Measurements from ENCODE around the gene PHACTR3.
A peak's percentile ranks its signal among the peaks of the same experiment; 100 is the strongest.

Gene PHACTR3

DNA sequence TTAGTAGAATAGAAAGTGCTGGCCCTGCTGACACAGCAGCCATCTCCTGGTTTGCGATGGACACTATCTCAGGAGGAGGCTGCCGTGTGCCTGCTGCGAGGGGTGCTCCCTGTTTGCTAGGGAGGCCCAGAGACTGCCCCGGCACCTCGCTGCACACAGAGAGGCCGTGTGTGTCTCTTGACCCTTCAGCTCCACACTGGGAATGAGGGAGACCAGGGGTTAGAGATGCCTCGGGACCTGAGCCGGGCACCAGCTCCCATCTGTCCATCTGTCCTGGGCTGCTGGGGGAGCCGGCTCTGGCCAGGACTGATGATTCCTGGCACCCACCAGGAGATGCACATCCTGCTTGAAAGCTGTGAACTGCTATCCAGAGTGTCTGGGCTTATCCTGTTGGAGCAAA lies 18.2 kb downstream of the PHACTR3 start:
- DNase-seq, result no peak

DNA sequence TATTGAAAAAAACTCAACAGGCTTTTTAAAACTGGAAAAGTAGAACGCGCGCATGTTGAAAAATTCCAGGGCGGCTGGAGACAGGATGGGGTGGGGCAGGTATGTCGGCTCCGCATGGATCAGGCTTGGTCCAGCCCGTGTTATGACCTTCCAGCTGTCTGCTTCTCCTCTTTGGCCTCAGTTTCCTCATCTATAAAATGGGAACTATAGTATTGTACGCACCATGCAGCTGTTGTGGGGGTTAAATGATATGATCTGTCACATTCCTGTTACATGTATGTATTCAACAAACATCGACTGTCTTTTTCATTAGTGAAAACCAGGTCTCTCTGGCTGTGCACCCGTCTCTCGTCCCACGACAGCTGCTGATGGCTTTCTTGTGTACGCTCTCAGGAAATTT lies 18.8 kb downstream of the PHACTR3 start:
- no peak for DNase-seq

DNA sequence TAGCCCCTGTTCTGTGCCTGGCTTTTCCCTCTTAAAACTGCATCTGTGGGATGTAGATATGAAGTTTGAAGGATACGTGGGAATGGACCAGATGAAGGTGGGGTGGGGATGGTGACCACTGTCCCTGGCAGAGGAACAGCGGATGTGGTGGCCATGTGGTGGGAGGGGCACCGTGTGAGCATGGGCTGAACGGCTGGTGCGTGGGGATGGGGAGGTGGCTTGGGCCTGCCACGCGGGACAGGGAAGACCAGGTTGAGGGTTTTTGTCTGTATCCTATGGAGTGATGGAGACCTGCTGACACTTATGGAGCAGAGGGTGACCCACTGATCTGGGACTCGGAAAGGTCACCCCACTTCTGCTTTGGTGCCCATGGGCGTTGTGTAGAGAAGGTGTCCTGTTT lies 19.2 kb downstream of the PHACTR3 start:
- DNase-seq, result no peak

DNA sequence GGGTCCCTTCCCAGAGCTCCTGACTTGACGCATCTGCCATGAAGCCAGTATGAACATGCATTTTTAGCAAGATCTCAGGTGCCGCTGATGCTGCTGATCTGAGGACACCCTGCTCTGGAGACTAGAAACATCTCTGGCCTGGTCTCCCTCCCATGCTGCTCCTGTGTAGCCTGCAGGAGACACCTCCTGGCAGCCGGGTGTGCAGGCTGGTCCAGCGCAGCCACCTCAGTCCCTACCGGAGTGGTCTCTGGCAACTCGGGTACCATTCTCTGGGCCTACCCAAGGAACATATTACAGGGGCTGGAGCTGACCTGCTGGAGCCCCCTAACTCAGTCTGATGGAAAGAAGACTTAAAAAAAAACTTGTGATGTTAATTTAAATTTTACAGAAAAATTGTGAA lies 20.1 kb downstream of the PHACTR3 start:
- DNase-seq, result no peak

DNA sequence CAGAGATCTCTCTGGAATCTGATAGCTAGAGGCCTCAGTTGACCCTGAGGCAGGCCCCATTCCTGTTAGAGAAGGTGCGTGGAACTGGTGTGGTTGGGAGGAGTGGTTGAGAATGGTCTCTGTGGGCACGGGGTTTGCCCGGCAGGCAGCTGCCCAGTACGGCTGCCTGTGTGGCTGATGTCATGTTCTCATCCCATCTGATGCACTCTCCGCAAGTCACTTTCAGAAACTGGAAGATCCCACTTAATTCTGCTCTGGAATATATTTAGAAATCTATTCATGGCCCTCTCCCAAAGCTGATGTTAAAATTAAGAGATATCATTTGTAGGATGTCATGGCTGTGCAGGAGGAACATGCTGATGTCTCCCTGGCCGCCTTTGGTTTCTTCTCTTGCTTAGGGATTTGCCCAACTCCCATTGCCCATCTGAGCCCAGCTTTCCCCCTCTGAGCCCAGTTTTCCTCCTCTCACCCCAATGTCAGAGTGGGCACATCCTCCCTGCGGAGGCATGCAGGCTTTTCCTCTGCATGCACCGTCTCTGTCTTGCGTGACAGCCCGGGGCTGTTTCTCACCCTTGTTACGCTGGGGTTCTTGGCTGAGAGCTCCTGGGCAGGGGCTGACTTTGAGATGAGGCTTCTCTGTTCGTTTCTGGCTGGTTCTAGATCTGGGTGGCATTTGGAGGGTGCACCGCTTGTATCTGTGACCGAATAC lies 21.0 kb downstream of the PHACTR3 start:
- no peak for DNase-seq

DNA sequence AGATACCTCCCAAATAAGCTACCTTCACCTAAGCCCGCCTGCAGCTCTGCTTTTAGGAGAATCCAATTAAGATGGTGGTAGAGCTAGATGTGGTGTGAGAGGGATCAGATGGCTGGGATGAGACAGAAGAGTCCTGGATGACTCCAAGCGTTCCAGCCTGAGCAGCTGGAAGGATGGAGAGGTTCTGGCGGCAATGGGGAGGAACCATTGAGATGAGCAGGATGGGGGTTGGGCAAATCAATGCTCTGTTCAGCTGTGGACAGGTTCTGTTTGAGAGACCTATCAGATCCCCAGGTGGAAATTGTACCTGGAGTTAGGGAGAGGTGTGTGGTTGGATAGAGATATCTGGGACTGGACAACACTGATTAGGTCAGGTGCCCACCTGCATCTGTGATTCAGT lies 23.0 kb downstream of the PHACTR3 start:
- DNase-seq, result no peak

DNA sequence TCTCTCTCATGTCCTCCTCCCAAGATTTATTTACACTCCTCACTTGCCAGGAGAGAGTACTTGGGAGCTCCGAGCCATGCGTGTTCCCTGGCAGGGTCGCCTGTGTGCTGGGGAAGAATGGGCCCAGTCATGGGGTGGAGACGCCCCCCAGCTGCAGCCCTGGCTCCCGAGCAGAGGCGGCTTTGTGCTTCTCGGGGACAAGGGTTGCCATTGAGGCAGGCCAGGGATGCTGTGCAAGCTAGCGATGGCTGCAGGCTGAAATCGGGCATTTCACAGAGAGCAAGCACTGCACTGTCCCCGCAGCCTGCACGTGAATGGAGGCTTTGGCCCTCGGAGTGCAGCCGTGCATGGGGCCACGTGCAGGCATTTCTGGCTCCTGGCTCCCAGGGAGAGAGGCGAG lies 23.8 kb downstream of the PHACTR3 start:
- no peak for DNase-seq

DNA sequence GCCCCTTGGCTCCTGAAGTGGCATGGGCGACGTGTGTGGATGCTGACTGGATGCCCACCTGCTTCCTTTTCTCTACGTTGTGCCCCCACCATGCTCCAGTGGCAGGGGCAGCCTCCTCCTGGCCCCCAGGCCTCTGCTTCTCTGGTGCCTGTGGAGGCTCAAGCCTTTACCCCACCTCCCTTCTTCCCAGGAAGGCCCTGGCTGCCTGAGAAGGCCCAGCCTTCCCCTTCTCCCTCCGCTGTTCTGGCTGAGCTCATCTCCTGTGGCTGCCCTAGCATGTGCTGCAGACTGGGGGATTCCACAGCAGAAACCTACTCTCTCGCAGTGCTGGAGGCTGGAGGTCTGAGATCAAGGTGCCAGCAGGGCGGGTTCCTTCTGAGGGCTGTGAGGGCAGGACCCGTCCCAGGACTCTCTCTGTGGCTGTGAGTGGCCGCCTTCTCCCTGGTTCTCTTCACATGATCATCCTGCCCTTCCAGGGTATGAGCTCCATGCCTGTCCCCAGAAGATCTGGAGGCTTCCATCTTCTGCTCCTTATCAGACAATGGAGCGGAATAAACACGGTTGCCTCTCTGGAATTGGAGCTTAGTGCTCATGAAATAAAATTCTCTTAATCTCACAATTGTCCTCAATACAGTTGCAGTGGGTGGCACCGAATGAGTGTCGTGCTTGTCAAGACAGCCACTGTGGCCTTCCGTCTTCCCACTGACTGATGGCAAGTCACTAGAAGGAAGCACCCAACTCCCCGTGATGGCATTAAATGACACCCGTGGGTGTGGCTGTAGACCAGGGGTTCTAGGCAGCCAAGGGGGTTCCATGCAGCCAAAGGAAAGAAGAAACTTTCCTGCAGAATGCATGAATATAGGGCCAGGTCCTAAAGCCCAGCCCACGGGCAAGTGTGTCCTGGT lies 25.1 kb downstream of the PHACTR3 start:
- DNase-seq, result no peak

DNA sequence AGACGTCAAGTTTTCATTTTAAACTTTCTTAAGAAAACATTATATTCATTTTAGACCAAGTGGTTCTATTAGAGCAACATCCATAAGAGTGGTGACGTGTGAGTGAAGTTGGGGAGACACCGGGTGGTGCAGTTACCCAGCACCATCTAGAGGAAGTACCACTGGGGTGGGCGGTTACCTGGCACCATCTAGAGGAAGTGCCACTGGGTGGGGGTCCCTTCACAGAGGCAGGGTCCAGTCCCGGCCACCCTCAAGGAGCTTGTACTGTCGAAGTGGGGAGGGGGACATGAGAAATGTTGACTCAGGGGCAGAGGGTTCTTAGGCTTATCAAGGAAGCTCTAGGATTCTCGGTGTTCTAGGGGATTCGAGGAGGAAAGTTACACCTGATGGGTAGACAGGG lies 26.2 kb downstream of the PHACTR3 start:
- no peak for DNase-seq

DNA sequence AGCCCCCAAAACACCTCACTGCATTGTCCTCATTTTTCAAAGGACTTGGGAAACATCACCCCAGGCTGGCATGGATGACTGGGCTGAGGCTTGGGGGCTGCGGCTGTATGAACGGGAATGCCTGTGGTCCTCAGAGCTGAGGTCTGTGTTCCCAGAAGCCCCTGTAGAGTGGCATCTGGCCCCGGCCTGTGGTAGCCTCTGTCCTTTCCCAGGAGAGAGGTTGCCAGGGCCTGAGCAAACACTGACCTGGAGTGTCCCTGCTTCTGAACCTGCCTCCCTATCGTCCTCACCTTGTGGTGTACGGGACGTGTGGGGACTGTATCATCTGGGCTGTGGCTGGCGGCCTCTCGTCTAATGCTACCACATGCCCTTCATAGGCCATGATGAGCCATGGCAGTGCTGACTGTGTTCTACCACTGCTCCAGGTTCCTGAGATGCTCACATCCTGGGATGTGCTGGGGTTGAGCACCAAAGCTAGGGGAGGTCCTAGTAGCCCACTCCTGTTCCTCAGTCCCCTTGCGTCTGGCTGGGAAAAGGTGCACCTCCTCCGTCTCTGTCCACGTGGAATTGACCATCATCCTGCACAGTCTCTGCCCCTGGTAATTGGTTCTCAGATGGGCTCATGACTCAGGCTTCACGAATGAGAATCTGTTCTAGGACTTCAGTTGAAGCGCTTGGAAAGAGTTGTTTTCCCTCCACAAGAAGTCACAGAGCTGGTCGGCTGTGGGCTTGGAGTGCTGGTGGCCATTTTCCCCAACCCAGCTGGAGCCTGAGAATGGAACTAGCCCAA lies 27.6 kb downstream of the PHACTR3 start:
- no peak for DNase-seq

DNA sequence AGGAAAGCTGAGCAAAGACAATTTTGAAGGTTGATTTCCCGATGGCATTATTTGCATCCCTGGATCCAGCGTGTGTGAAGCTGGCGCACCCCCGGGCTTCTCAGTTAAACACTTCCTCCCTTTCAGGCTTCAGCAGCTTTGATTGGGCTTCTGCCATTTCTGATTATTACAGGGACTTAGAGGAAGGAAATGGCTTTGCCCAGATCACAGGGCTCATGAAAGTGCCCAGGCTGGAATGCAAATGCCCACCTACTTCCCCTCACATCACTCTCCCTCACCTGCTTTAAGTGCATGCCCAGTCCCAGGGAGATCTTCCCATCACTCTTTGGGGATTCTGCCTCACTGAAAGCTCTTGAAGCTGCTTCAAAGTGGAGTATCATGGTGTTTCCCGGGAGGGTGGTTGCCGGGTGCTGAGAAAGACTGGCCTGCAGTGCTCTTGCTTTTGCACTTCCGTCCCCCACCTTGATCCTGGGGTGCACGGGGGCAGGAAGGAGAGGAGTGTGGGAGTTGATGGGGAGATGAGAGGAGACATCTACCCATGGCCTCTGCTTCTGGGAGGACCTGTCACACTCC lies 28.3 kb downstream of the PHACTR3 start:
- no peak for DNase-seq

DNA sequence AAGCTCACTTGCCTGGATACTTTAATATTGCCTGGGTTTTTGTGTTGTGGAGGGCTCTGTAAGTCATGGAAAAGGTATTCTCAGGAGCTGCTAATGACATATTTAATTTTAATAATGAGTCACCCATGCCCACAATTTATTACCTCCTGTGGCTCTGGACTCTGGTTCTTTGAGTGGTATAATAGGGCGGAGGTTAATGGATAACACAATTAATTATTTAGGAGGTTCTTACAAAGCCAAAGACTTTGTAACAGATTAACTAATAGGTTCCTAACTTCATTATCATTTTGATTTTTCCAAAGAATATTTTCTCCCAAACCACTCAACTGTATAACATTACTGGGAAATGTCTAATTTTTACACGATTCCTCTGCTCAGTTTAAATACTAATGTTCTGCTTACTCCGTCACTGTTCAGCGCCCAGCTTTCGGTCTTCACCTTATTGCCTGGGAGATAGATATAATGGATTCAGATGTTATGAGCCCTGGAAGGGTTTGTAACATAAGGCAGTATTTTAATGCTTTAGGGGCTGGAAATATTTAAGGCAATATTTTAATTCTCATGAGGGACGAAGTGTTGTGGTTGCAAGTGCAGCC lies 29.4 kb downstream of the PHACTR3 start:
- no peak for DNase-seq

DNA sequence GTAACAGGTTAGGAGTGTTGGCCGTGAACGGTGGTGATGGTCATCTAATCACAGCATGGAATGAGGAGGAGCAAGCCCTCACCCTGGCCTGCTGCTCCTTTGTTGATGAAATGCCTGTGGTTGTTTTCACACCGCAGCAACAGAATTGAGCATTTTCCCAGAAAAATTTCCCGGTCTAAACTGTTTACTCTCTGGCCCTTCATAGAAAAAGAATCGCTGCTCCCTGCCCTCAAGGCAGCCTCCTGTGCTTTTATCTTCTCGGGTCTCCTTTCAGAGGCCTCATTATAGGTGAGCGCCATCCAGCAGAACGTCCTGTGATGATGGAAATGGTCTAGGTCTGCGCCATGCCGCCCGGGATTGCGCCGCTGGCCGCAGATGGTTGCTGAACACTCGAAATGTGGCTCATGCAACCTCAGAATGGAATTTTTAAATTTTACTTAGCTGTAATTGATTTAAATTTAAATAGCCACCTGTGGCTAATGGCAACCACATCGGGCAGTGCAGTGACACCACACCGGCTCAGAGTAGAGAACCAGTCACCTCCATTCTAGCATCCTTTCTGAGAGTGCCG lies 30.2 kb downstream of the PHACTR3 start:
- no peak for DNase-seq

DNA sequence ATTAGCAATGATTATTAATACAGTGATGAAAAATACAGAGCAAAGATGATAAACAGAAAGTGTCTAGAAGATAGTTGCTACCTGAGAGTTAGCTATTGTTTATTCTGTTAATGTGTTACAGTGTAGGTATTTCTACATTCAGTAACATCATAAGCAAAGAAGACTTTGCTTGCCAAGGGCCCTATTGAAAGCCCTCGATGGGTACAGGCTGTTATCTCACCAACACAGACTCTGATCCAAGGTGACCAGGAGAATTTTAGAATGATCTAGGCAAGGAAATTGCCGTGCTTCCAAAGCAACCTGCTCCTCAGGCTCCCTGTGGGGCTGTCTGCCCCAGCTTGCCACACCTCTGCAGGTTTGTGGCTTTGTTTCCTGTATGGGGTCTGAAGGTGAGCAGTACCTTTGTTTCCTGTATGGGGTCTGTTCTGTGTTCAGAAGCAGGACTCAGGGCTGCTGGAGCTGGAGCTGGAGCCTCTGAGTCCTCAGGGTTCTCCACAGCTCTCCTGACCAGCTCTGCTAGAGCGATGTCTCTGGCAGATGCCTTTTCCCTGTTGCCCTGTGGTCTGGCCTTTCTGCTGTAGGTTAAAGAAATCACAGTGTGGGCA lies 32.5 kb downstream of the PHACTR3 start:
- DNase-seq, result no peak

DNA sequence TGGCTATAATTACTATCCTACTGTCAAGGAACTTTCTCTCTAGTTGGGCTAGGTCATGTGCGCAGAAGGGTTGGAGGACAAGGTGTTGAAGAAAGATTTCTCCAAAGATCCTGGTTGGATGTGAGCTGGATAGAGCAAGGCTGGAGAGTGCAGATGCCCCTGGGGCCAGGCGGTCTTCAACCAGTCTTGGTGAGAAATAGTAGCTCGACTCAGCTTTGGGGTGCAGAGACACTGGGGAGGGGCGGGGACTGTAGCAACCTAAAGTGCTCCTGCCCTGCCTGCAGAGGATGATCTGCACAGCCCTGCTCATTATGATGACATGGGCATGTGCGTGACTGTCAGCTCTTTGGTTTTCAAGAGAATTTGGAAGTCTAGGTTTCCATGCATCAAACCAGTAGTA lies 35.9 kb downstream of the PHACTR3 start:
- no peak for DNase-seq

DNA sequence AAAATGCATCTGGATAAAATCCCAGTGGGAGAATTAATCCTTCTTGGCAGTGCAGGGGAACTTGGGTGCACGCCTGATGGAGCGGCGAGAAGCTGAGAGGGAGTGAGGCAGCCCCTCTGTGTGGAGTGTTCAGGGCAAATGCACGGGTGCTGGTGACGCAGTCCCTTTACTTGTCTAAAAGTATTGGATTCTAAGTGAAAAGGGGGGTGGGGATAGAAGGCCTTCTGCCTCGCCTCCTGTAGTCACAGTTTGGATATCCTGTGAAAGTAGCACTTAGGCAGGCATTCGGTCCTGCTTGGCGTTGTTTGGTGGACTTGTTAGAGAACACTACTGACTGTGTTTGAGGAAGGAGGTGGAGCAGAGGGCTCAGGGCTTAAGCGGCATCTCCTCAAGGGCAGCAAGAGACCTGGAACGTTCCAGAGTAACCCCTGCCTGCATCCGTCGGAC lies 39.3 kb downstream of the PHACTR3 start:
- DNase-seq, result no peak

DNA sequence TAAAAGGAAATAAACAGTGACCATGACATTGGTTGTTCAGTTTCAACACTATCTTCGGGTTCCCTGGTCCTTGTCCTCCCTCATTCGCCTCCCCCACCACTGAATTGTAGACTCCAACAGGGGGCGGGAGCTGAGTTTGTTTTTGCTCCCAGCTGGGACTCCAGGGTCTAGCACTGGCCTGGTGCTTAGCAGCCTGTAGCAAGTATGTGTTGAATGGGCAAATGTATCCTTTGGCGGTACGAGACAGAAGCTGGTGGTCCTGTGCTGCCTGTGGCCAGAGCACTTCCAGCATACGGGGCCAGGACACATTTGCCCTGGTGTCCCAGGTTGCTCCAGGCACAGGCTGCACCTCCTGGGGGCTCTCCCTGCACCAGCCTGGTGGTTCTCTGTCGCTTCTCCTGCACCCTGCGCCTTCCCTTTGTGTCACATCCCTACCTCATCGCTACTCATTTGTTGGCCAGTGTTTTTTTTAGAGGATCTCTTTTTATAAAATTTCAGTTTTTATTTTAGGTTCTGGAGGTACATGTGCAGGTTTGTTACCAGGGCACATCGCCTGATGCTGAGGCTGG lies 40.1 kb downstream of the PHACTR3 start:
- no peak for DNase-seq

DNA sequence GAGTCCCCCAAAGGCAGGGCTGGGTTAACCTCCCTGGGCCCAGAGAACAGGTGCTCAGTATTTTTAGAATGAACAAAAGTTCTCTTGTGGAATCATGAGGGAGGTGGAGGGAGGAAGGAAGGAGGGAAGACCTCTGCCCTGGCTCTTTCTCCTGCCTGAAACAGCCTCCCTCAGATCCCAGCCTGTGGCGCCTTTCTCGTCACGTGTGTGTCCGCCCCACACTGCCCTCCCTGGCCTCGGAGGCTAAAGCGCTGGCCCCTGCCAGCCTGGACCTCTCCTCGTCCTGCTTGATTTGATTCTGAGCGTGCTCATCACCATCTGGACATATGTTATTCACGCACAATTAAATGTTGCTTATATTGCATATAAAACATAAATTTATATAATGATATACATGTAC lies 40.9 kb downstream of the PHACTR3 start:
- peak; percentile 4 to 12 for DNase-seq

DNA sequence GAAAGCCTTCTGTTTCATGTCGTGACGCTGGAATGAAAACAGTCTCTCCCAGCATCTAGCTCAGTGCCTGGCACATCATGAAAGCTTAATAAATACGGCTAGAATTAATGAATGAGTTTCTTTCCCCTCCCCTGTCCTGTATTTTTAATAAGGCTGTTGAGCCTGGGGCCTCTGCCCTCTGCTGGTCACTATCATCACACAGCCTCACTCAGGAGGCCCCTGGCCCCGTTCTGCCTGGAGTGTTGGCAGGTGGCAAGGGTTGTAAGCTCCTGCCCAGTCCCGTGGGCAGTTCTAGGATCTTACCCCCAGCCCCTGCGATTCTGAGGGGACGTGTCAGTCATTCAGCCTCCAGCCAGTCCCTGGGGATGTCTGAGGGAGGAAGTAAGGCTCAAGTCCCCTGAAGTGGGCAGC lies 41.4 kb downstream of the PHACTR3 start:
- peak; percentile 40 to 57 for DNase-seq

DNA sequence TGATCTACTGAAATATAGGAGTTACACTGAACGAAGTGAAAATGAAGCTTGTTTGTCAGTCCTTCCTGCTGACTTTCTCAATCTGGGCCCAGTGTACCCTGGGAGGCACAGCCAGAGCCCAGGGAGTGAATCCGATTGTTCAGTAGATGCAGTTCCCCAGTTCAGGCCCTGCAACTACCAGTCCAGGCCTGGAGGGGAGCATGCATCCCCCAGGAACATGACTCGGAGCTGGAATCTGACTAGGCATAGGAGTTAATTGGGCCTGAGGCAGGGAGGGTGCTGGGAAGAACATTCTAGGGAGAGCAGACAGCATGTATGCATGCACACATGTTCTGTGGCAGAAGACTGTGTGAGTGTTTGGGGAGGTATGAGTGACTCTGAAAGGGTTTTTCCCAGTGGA lies 42.1 kb downstream of the PHACTR3 start:
- no peak for DNase-seq

DNA sequence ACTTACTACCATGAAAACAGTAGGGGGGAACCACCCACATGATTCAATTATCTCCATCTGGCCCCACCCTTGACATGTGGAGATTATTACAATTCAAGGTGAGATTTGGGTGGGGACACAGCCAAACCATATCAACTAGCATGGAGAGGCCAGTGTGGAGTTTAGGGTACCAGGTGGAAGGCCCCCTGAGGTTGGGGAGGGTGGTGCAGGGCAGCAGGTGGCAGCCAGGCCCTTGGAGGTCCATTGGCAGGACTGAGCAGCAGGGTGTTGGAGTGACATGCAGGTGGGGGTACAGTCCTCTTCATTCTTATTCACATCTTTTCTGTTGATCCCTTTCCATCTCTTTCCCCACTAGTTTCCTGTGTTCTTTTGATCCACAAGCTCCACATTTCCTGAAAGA lies 42.9 kb downstream of the PHACTR3 start:
- no peak for DNase-seq
